Mesenchymal stem cell (in vitro differentiated cells and primary cell): ENCODE data around the gene KCNJ1.

Experiments
- DNase-seq: peaks from one replicate; pipeline ENCODE4 v3.0.0-alpha.2; 2013
- H2AFZ ChIP-seq: one replicate; pipeline ENCODE4 v1.6.1; 2013; ENCODE audit warnings: low read depth, mild to moderate bottlenecking, control low read depth, inconsistent platforms, low read length, moderate library complexity
- H2AK5ac ChIP-seq: 2 replicates; pipeline ENCODE4 v1.6.1; 2013; ENCODE audit warnings: low read length, moderate library complexity, mild to moderate bottlenecking, inconsistent platforms; ENCODE audit not compliant: severe bottlenecking
- H2BK120ac ChIP-seq: one replicate; pipeline ENCODE4 v1.6.1; 2013; ENCODE audit warnings: low read depth, mild to moderate bottlenecking, inconsistent platforms, low read length, moderate library complexity
- H2BK12ac ChIP-seq, 2 experiments: one replicate each; pipeline ENCODE4 v1.6.1; 2013; ENCODE audit warnings: inconsistent platforms in 2 of 2, low read length in 2 of 2, mild to moderate bottlenecking in 2 of 2, moderate library complexity in 2 of 2, control low read depth in 1 of 2
- H2BK15ac ChIP-seq: one replicate; pipeline ENCODE4 v1.6.1; 2013; ENCODE audit warnings: mild to moderate bottlenecking, low read depth, inconsistent platforms; ENCODE audit not compliant: poor library complexity, severe bottlenecking
- H2BK5ac ChIP-seq: 2 replicates; pipeline ENCODE4 v1.6.1; 2013; ENCODE audit warnings: low read depth, mild to moderate bottlenecking, low read length, control low read depth, inconsistent platforms; ENCODE audit not compliant: poor library complexity, severe bottlenecking
- H3K14ac ChIP-seq, 2 experiments: one replicate each; pipeline ENCODE4 v1.6.1; 2013; ENCODE audit warnings: inconsistent platforms in 2 of 2, low read length in 2 of 2, control low read depth in 1 of 2, mild to moderate bottlenecking in 1 of 2, moderate library complexity in 1 of 2
- H3K18ac ChIP-seq, 2 experiments: one replicate each; pipeline ENCODE4 v1.6.1; 2013; ENCODE audit warnings: inconsistent platforms in 2 of 2, low read length in 2 of 2, control low read depth in 1 of 2, low read depth in 1 of 2, mild to moderate bottlenecking in 1 of 2
- H3K23ac ChIP-seq, 2 experiments: one replicate each; pipeline ENCODE4 v1.6.1; 2013; ENCODE audit warnings: inconsistent platforms in 2 of 2, low read length in 2 of 2, mild to moderate bottlenecking in 2 of 2, moderate library complexity in 2 of 2, control low read depth in 1 of 2
- H3K27ac ChIP-seq: 2 replicates; pipeline ENCODE4 v1.5.1; 2013; ENCODE audit warnings: mild to moderate bottlenecking, moderate library complexity, low read length, control low read depth, inconsistent platforms; ENCODE audit not compliant: poor library complexity, severe bottlenecking
- H3K27me3 ChIP-seq, 2 experiments: 2 replicates each; pipeline versions ENCODE4 v1.6.1 to v1.7.0; 2013; ENCODE audit warnings: low read length in 2 of 2, mild to moderate bottlenecking in 2 of 2, moderate library complexity in 2 of 2, control low read depth in 1 of 2, inconsistent platforms in 1 of 2; ENCODE audit not compliant: control insufficient read depth in 1 of 2, insufficient read depth in 1 of 2
- H3K36me3 ChIP-seq, 2 experiments: 2 replicates each; pipeline versions ENCODE4 v1.6.1 to v1.7.0; 2013; ENCODE audit warnings: low read length in 2 of 2, control low read depth in 1 of 2, inconsistent platforms in 1 of 2, low read depth in 1 of 2, mild to moderate bottlenecking in 1 of 2; ENCODE audit not compliant: insufficient read depth in 2 of 2, control insufficient read depth in 1 of 2
- H3K4ac ChIP-seq, 2 experiments: one replicate each; pipeline ENCODE4 v1.6.1; 2013; ENCODE audit warnings: inconsistent platforms in 2 of 2, low read length in 2 of 2, mild to moderate bottlenecking in 2 of 2, moderate library complexity in 2 of 2, control low read depth in 1 of 2, low read depth in 1 of 2
- H3K4me1 ChIP-seq: 2 replicates; pipeline ENCODE4 v1.6.1; 2013; ENCODE audit warnings: low read depth, low read length, control low read depth; ENCODE audit not compliant: control insufficient read depth, insufficient read depth
- H3K4me2 ChIP-seq: 2 replicates; pipeline ENCODE4 v1.6.1; 2013; ENCODE audit warnings: low read length, mild to moderate bottlenecking, inconsistent platforms; ENCODE audit not compliant: poor library complexity, severe bottlenecking
- H3K4me3 ChIP-seq, 2 experiments: 2 replicates each; pipeline versions ENCODE4 v1.5.1 to v1.7.0; 2013; ENCODE audit warnings: low read length in 2 of 2, mild to moderate bottlenecking in 2 of 2, control low read depth in 1 of 2, low read depth in 1 of 2; ENCODE audit not compliant: insufficient read depth in 1 of 2
- H3K79me1 ChIP-seq: replicated peaks from 2 replicates; pipeline ENCODE4 v1.6.1; 2013; ENCODE audit warnings: mild to moderate bottlenecking, control low read depth, low read length, inconsistent platforms; ENCODE audit not compliant: poor library complexity, severe bottlenecking
- H3K9ac ChIP-seq: 2 replicates; pipeline ENCODE4 v1.7.0; 2013; ENCODE audit warnings: mild to moderate bottlenecking, low read length, moderate library complexity
- H3K9me3 ChIP-seq: 2 replicates; pipeline ENCODE4 v1.7.0; 2013; ENCODE audit warnings: mild to moderate bottlenecking, low read length; ENCODE audit not compliant: control insufficient read depth
- H4K8ac ChIP-seq: one replicate; pipeline ENCODE4 v1.6.1; 2013; ENCODE audit warnings: inconsistent platforms, mild to moderate bottlenecking, low read length, moderate library complexity
- H4K91ac ChIP-seq: one replicate; pipeline ENCODE4 v1.6.1; 2013; ENCODE audit warnings: mild to moderate bottlenecking, low read length, inconsistent platforms
- WGBS: methylation state at CpG from one replicate; pipeline ENCODE4 v1.1.7; 2013; ENCODE audit warnings: mixed read lengths; 5-methylcytosine and 5-hydroxymethylcytosine counted together

Gene KCNJ1

GRCh38 chr11:128879817-128880216 is 12.7 kb upstream of the KCNJ1 start:
- Histone ChIP-seq H3K23ac (no peak overlapping the region), H3K4me1 (no peaks in the 10 kb centered on the region), H3K14ac (no peak overlapping the region), H2BK12ac (no peak overlapping the region), H2BK15ac (no peak overlapping the region), H4K8ac (no peak overlapping the region), H3K4me2 (no peak overlapping the region), H3K4ac (no peak overlapping the region), H3K9me3 (no peaks in the 10 kb centered on the region), H2AK5ac (no peak overlapping the region), H3K18ac (no peak overlapping the region), H3K4me3 (no peak overlapping the region), H3K79me1 (no peaks in the 10 kb centered on the region), H2BK120ac (no peak overlapping the region), H3K9ac (no peak overlapping the region), H3K36me3 (no peaks in the 10 kb centered on the region), H3K27ac (no peak overlapping the region), H2AFZ (no peak overlapping the region), H2BK5ac (no peak overlapping the region), H4K91ac (no peak overlapping the region), H3K27me3 (peaks cover 71 to 75% of the 10 kb centered on the region in 2 experiments)
- DNase-seq = no peak
- WGBS = 86% methylated on average over 12 of the region's 12 CpGs

- no peak overlapping the region for H3K4ac ChIP-seq
- no peaks in the 10 kb centered on the region for H3K9me3 ChIP-seq
- H3K27ac ChIP-seq = no peak overlapping the region
- no peaks in the 10 kb centered on the region for H3K79me1 ChIP-seq
- no peak overlapping the region for H3K4me3 ChIP-seq
- no peak for DNase-seq
- no peaks in the 10 kb centered on the region for H3K36me3 ChIP-seq
- no peak overlapping the region for H3K18ac ChIP-seq
- WGBS = 83% methylated on average over 2 of the region's 2 CpGs
- peaks cover 64 to 79% of the 10 kb centered on the region in 2 experiments for H3K27me3 ChIP-seq
- H2BK15ac ChIP-seq = no peak overlapping the region
- H3K4me1 ChIP-seq = no peaks in the 10 kb centered on the region
- no peak overlapping the region for H2BK12ac ChIP-seq
- H4K91ac ChIP-seq = no peak overlapping the region
- no peak overlapping the region for H3K14ac ChIP-seq
- H2BK120ac ChIP-seq = no peak overlapping the region
- H3K9ac ChIP-seq = no peak overlapping the region
- H3K23ac ChIP-seq = no peak overlapping the region
- H2AK5ac ChIP-seq = no peak overlapping the region
- H2BK5ac ChIP-seq = no peak overlapping the region
- no peak overlapping the region for H4K8ac ChIP-seq
- no peak overlapping the region for H3K4me2 ChIP-seq
- H2AFZ ChIP-seq = no peak overlapping the region
Measured at GRCh38 chr11:128878455-128878854, 11.4 kb upstream of the KCNJ1 start.

GRCh38 chr11:128877726-128878125 is 10.6 kb upstream of the KCNJ1 start:
- no peak overlapping the region for H4K91ac ChIP-seq
- H3K4me3 ChIP-seq = no peak overlapping the region
- H2BK12ac ChIP-seq = no peak overlapping the region
- no peak overlapping the region for H3K4me2 ChIP-seq
- H4K8ac ChIP-seq = no peak overlapping the region
- no peak overlapping the region for H2BK5ac ChIP-seq
- no peak for DNase-seq
- no peak overlapping the region for H3K23ac ChIP-seq
- H3K4me1 ChIP-seq = no peaks in the 10 kb centered on the region
- no peaks in the 10 kb centered on the region for H3K79me1 ChIP-seq
- no peak overlapping the region for H3K9ac ChIP-seq
- WGBS = 74% methylated on average over 5 of the region's 5 CpGs
- no peak overlapping the region for H2AK5ac ChIP-seq
- no peaks in the 10 kb centered on the region for H3K9me3 ChIP-seq
- H3K36me3 ChIP-seq = no peaks in the 10 kb centered on the region
- H3K18ac ChIP-seq = no peak overlapping the region
- no peak overlapping the region for H3K4ac ChIP-seq
- H2BK120ac ChIP-seq = no peak overlapping the region
- H3K27me3 ChIP-seq = peaks cover 61 to 77% of the 10 kb centered on the region in 2 experiments
- no peak overlapping the region for H2AFZ ChIP-seq
- no peak overlapping the region for H3K14ac ChIP-seq
- H3K27ac ChIP-seq = no peak overlapping the region
- H2BK15ac ChIP-seq = no peak overlapping the region

GRCh38 chr11:128876133-128876650 is 9.1 kb upstream of the KCNJ1 start:
- no peak overlapping the region for H3K23ac ChIP-seq
- DNase-seq = no peak
- no peaks in the 10 kb centered on the region for H3K36me3 ChIP-seq
- no peak overlapping the region for H4K8ac ChIP-seq
- no peak overlapping the region for H3K4me2 ChIP-seq
- H2BK12ac ChIP-seq = no peak overlapping the region
- H2AK5ac ChIP-seq = no peak overlapping the region
- no peak overlapping the region for H3K4ac ChIP-seq
- no peaks in the 10 kb centered on the region for H3K9me3 ChIP-seq
- no peak overlapping the region for H3K9ac ChIP-seq
- H3K4me3 ChIP-seq = no peak overlapping the region
- peaks cover 56 to 78% of the 10 kb centered on the region in 2 experiments for H3K27me3 ChIP-seq
- H2BK5ac ChIP-seq = no peak overlapping the region
- no peaks in the 10 kb centered on the region for H3K4me1 ChIP-seq
- no peak overlapping the region for H3K18ac ChIP-seq
- H4K91ac ChIP-seq = no peak overlapping the region
- H3K14ac ChIP-seq = no peak overlapping the region
- H3K79me1 ChIP-seq = no peaks in the 10 kb centered on the region
- no peak overlapping the region for H2BK120ac ChIP-seq
- no peak overlapping the region for H2AFZ ChIP-seq
- no peak overlapping the region for H2BK15ac ChIP-seq
- H3K27ac ChIP-seq = no peak overlapping the region
- 93% methylated on average over 22 of the region's 22 CpGs for WGBS
